Stimulated activated CD8-positive, alpha-beta memory T cell treated with anti-CD3 and anti-CD28 coated beads, Interleukin-15, amount 100 ng/mL, for 48 hours (primary cell): Measurements from ENCODE around the gene BUB1B.

Experiments used
- DNase-seq, 2 donors: peaks; one replicate each; pipeline ENCODE4 v3.0.0-alpha.2; 2020; ENCODE audit warnings: low read depth in 2 of 2

The BUB1B gene

GRCh38 chr15:40240619-40241221, 79.9 kb downstream of the BUB1B start:
- DNase-seq: no peak

DNA sequence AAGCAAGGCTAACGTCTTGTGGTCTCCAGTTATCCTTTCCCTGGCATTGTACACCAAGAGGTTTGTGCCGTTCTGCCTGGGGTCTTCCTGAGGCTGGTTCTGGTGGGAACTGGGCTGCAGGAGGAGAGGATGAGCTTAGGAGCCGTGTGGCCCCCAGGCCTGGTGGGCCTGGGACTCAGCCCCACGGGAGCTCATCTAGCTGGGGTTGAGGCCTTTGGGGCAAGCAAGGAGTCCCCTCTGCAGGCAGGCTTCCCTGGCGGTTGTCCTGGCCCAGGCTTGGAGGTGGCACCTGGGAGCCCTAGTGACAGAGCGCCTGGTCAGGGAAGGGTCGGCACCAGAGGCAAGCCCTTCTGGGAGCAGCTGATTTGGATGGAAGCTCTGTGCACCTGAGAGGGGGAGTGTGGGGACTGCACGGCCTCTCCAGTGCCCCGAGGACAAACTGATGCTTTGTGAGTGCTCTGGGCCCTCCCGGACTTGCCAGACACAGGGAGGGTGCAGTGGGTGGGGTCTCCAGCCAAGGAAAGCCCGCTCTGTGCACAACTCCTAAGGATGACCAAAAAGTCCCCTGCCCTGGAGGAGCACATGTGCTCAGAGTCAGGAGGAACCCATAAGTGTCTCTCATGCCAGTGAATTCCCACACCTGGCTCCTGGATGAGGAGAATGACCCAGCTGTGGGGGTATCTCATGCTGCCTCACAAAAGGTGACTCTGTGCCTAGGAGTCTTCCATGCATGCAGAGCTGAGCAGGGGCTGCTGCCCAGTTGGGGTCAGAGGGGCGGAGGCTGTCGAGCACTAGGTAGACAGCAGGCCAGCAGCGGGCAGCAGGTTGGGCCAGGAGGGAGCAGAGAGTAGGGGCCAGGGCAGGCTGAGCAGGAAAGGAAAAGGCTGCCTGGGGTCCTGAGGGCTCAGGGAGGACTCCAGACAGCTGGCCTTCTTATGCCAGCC, 80.7 kb downstream of the BUB1B start:
- no peak for DNase-seq

DNA sequence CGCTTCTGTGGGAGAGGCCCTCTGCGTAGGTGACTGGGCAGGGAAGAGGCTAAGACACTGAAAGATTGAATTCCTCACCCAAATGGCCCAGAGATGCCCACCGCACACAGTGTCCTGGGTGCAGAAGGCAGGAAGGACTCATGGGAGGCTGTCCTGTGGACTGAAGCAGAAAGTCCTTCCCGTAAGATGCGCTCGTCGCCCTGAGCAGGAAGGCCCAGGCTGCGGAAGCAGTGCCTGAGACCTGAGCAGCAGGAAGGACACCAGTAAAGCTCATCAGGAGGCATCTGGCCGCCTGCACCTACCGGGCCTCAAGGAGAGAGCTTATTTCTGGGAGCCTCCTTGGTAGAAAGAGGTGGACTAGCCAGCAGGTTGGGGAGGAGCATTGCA, 81.3 kb downstream of the BUB1B start:
- DNase-seq: no peak

DNA sequence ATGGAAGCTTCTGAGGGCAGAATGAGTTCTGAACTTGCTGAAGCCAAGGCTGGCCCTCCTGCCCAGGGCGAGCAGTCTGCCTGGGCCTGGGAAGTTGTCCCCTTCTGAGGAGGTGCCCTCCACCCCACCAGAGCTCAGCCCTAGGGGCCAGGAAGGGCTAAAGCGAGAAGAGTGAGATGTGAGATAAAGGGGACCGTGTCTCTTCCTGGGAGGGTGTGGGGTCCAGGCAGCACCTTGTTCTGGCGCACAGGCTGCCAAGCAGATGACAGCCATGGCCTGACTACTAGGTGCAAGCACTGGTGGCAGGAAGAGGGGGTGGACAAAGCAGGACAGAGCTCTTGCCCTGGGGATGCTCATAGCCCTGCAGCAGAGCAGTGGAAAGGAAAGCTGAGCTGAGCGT, 81.7 kb downstream of the BUB1B start:
- no peak for DNase-seq

DNA sequence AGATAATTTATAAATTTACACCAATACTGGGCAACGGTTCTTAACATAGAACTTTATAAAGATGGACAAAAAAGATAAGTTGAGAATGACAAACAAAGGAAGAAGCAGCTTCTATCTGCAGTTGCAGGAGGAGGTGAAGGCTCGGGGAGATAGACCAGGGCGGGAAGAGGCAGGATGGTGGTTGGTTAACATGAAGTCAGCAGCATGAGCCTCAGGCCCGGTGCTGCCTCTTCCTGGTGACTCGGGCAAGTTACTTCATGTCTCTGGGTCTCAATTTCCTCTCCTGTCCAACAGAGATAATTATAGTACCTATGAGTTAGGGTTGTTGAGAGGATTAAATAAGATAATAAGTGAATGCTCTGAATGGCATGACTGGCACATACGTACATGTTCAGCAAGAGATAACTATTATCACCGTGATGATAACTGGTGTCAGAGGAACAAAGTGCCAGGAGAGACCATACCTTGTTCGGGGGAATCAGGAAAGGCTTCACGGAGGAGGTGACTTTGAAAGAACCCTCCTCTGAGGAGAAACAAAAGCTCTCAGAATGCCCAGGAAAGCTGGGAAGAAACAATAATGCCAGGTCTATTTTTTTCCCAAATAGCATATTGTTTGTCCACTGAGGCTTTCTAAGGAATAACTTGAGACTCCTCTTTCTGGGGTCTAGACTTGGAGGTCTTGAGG, 82.4 kb downstream of the BUB1B start:
- DNase-seq: no peak

- DNase-seq: no peak
These were observed 84.2 kb downstream of the BUB1B start for GRCh38 chr15:40244961-40245523.

DNA sequence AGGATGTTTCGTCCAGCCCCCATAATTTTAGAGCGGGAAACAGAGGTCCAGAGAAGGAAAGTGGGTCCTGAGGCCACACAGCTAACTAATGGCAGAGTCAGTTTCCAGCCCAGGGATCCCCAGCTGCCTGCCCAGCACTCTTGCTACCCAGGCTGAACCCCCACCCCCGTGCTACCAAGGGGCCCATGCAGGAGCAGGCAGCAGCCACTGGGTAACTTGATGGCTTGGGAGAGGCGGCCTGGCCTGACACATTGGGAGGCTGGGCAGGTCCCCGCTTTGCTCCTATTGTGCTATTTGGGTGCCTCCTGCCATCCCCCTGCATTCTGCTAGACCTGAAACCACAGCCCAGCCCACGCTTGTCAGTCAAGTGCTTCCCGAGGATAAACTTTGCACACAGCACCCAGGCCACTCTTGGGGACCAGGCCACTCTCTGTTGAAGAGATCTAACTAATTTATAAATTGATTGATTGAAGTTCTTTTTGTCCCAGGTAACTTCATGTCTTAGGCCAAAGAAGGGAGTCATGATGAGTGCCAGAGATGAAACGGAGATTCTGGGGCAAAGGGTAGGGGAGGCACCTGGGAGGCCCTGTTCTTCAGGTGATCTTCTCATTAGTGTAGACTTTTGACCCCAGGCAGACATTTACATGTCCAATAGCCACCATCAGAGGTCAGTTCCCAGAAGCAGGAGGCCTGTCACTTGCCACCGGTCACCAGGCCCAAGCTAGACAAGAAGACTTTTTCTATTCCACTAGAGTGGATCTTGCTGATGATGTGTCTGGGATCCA, 85.0 kb downstream of the BUB1B start:
- DNase-seq: no peak

DNA sequence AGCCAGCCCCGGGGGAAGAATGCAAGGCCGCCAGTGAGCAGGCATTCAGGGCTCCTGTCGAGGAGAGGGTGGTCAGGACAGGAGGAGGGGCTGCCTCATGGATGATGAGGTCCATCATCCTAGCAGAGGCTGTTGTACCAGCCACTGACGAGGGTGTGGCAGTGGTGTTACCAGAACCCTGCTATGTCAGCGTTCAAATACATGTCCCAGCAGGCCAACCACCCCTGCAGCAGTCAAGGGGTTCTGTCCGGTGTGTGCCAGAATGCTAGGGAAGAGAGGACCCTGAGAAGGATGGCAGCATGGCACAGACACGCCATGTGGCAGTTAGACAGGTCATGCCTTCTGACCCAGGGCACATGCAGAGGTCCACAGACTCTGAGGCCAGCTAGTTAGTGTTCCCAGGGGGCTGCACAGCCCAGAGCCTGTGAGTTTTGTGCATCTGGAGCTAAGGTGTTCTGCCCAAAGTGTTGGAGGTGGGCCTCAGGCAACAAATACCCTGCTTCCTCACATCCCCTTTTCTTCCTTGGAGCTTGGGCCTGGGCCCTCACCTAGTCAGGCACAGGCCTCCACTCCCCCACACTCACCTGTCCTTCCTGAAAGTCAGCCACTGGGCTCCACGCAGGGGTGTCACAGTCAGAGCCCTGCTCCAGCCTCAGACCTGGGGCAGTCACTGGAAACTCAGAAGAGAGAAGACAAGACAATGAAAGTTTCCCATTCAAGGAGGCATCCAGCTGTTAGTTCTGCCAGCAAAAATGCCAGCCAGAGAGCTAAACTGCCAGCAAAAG, 85.8 kb downstream of the BUB1B start:
- no peak for DNase-seq

DNA sequence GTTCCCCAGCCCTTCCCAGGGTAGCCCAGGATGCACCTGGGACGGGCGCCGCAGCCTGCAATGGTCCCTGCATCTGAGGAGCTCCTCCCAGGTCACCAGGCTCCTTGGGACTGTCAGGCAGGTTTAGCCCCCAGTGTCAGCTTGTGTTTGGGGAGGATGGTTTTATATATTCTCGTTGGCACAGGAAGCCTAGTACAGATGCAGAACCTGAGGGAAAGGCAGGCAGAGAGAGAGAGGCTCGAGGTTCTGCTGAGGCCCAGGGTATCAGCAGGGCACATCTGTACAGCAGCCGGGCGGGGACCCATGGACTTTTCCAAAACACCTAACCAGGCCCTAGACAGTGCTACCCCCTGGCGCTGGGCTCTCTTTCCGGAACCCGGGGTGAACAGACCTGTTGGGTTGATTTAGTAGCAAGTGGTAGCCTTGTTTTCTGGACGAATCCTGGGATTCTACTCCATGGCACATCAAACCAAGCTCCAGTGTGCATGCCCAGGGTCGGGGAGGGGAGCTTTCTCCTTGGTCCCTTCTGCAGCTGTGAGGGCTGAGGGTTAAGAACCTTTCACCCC, 86.6 kb downstream of the BUB1B start:
- no peak for DNase-seq

- no peak for DNase-seq
These were observed 87.3 kb downstream of the BUB1B start for GRCh38 chr15:40248006-40248783.

DNA sequence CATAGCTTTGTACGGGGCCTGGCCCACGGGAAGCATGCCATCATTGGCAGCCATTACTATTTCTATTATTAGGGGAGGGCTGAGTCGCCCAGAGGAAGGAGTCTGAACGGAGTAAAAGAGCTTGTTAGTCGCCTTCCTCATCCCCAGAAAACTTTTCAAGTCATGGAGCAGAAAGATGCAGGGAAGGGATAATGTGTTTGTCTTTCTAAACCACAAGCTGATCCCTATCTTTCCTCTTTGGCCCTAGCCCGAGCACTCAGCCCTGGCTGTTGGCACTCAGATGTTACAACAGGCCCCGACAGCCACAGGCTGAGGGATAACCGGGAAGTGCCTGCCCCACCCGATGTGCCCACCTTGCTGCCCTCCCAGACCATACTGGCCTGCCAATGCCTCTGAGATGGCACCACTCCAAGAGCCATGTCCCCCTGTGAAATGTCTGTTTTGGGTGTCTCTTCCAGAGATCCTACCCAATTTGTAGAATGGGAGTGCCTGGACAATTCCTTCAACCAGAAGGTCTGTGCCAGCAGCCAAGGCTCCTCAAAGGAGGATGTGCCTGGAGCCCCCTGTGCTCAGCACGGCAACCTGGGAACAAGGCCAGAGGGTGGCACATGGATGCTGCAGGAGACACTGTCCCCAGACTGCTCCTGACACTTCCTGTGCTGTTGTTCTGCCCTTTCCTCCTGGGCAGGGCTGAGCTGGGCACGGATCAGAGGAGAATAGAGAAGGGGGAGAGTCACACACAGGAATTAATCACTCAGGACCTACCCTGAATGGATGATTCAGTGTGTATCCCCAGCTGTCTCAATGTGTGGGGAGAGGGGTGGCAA, 88.8 kb downstream of the BUB1B start:
- DNase-seq: no peak

GRCh38 chr15:40250304-40250656, 89.4 kb downstream of the BUB1B start:
- DNase-seq: no peak

- DNase-seq: no peak
These were observed 90.1 kb downstream of the BUB1B start for GRCh38 chr15:40250771-40251483.

GRCh38 chr15:40251486-40252140, 90.7 kb downstream of the BUB1B start:
- DNase-seq: no peak

DNA sequence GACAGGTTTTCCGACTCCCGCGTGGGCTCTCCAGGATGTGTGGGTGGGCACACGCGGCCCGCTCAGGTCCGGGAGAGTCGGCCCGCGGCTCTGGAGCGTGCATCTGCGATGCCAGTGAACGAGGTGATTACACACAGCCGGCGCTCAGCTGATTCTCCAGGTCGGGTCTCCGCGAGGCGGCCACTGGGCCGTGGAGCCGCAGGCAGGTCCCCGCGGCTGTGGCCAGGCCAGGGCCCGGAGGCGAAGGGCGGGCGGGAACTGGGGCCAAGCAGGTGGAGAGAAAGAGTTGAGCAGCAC, 91.2 kb downstream of the BUB1B start:
- no peak for DNase-seq

- DNase-seq: no peak
These were observed 91.7 kb downstream of the BUB1B start for GRCh38 chr15:40252438-40253166.

- DNase-seq: no peak
These were observed 92.4 kb downstream of the BUB1B start for GRCh38 chr15:40253167-40253790.
